ENCODE results near the gene SEMA4C. TPM values are rescaled to one million over a fixed set of nuclear protein-coding genes. Genes with fewer than 3 reads are reported as not detected.

SEMA4C gene
- total and polyA plus RNA-seq, 12 donors, result 14.1 to 43.8 (median 24.1) TPM

DNA sequence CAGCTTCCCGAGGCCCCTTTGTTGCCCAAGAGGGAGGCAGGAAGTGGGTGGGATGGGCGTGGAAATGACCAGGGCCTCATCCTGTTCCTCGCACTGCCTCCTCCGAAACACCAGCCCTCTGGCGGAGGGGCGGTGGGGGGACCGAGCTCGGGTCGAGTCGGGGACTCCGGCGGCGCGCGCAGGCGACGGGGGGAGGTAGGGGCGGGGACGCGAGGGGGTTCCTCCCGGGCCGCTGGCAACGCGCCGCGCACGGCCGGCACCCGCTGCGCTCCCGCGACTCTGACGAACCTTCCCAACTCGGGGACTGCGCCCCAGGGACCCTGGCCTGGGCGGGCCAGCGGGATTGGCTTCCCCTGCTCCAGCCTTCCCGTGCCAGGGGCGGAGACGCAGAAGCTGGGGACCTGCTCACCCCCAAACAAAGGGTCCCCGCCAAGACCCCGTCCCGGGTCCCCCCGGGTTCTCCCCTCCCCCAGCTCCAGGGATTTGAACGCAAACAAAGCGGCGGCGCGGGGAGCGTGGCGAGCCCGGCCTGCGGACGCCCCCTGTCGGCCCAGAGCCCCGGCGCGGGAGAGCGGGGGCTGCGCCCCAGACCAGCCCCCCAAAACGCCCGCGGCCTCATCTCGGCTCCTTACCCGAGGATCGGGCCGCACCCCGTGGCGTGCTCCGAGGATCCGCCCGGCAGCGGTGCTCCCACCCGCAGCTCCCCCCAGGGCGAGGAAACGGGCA lies 1.2 kb downstream of the SEMA4C start:
- WGBS, 2 donors, result 0% methylated on average over 51 to 76 of the region's 76 CpGs
- H3K27ac ChIP-seq, result peak overlapping the region; percentile 87 to 100 (median 100)
- H3K4me1 ChIP-seq, result peaks cover 16 to 82% (median 72%) of the 10 kb centered on the region in 9 donors
- DNase-seq (peak; percentile 90 to 93), ATAC-seq (peak; percentile 70 to 80 (median 75))
- peaks cover 6 to 45% (median 30%) of the 10 kb centered on the region in 9 donors for H3K36me3 ChIP-seq
- peaks cover 0 to 56% (median 0%) of the 10 kb centered on the region in 7 donors for H3K27me3 ChIP-seq
- intact Hi-C loops (cut with DNase I), result loop anchor here in 5 of 10 donors (1.0 to 5.0 kb wide), 5 partner anchors 38 to 48 kb away; no protein-coding TSS in a partner anchor
- peak overlapping the region; percentile 72 to 100 (median 98) for H3K4me3 ChIP-seq
- TF ChIP-seq, protein P1, sequence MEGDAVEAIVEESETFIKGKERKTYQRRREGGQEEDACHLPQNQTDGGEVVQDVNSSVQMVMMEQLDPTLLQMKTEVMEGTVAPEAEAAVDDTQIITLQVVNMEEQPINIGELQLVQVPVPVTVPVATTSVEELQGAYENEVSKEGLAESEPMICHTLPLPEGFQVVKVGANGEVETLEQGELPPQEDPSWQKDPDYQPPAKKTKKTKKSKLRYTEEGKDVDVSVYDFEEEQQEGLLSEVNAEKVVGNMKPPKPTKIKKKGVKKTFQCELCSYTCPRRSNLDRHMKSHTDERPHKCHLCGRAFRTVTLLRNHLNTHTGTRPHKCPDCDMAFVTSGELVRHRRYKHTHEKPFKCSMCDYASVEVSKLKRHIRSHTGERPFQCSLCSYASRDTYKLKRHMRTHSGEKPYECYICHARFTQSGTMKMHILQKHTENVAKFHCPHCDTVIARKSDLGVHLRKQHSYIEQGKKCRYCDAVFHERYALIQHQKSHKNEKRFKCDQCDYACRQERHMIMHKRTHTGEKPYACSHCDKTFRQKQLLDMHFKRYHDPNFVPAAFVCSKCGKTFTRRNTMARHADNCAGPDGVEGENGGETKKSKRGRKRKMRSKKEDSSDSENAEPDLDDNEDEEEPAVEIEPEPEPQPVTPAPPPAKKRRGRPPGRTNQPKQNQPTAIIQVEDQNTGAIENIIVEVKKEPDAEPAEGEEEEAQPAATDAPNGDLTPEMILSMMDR (IDR thresholded peaks at IDR 0.05), result peak; percentile 44 to 77 (median 69)
- H3K9me3 ChIP-seq, result no peaks in the 10 kb centered on the region

DNA sequence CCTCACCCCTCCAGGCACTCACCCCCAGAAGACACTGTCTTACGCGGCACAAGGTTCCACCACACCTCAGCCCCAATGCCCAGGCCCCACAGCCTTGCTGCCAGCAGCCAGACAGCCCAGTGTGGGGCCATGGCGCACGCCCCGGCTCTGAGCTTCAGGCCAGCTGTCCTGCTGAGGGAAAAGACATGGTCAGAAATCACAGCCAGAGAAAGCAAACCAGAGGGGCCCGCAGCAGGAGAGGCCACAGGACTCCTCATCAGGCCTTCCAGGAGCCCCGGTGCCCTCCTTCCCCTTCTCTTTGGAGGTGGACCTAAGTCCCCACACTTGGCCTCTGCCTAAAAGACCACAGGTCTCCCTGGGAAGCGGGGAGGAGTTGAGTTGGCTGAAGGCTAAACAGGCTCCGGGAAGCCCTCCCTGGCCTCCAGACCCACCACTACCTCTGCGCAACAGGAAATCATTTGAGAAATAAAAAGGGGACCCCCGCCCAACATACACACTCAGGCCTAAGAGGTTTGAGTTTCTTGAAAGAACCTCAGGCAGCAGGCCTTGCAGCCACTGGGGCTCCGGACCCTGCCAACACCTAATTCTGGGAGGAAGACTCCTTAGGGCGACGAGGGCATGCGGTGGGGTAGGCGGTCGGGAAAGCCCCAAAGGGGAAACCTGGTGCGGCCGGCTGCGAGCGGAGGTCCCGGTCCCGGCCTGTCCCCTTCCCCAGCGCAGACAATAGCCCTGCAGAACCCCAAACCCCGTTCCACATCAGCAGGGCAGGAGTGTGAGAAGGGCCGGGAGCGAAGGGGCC lies 1.9 kb downstream of the SEMA4C start:
- H3K27ac ChIP-seq, result peak overlapping the region; percentile 87 to 100 (median 100)
- 18 to 19% methylated on average over 27 of the region's 27 CpGs for WGBS, 2 donors
- H3K4me3 ChIP-seq, result peak overlapping the region; percentile 72 to 100 (median 98)
- no peaks in the 10 kb centered on the region for H3K9me3 ChIP-seq
- peaks cover 9 to 53% (median 38%) of the 10 kb centered on the region in 9 donors for H3K36me3 ChIP-seq
- intact Hi-C loops (cut with DNase I), result loop anchor here in 5 of 10 donors (2.0 to 5.0 kb wide), 4 partner anchors 39 to 49 kb away; no protein-coding TSS in a partner anchor
- H3K27me3 ChIP-seq, result peaks cover 0 to 56% (median 0%) of the 10 kb centered on the region in 7 donors
- DNase-seq, result no peak
- peaks cover 16 to 79% (median 64%) of the 10 kb centered on the region in 9 donors for H3K4me1 ChIP-seq
- peak in 1 of 8 donors; percentile 1 for ATAC-seq
- TF ChIP-seq, protein P1 (IDR thresholded peaks at IDR 0.05), result no peak

DNA sequence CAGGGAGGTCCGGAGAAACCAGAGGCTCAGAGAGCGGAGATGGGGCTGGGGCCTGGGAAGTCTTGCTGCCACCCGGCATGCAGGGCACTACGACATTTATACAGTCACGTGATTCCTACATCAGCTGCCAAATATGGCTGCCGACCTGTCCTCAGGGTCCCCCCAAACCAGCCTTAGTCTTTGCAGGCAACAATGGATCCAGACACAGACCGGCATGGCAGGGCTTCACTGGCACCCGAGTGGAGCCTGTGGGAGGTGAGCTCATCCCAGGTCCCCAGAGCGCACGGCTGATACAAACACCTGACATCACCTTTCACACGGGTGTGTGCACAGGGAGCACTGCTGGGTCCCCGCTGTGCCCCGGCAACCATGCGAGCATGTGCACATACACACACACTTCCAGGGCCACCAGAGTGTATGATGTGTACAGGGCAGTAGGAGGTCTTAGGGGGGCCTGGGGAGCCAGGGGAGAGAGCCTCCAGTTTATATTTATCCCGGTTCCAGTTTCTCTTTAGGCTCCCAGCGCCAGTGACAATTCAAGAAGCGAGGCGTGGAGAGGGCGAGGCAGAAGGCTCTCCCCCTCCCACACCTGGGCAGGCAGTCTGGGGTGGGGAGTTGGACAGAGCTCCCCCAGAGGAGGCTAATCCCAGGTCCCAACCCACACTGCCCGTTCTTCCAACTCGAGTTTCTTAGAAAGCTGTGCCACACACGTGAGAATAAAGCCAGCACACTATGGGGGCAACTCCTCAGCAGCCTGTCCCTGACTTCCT lies 2.7 kb downstream of the SEMA4C start:
- Histone ChIP-seq H3K9me3 (no peaks in the 10 kb centered on the region), H3K36me3 (peaks cover 9 to 60% (median 44%) of the 10 kb centered on the region in 9 donors), H3K27me3 (peaks cover 0 to 51% (median 0%) of the 10 kb centered on the region in 7 donors), H3K4me1 (peaks cover 16 to 71% (median 59%) of the 10 kb centered on the region in 9 donors), H3K4me3 (peak overlapping the region; percentile 72 to 100 (median 98)), H3K27ac (peak overlapping the region in 9 of 10 donors; percentile 98 to 100 (median 100))
- intact Hi-C loops (cut with DNase I), result loop anchor here in 1 of 10 donors (5.0 kb wide), 1 partner anchor 40 kb away; no protein-coding TSS in a partner anchor
- ATAC-seq (no peak), DNase-seq (no peak)
- 40 to 46% methylated on average over 22 of the region's 22 CpGs for WGBS, 2 donors
- TF ChIP-seq, protein P1 (IDR thresholded peaks at IDR 0.05), result no peak
